GM19035 (cell line): ENCODE data around the gene AP3B1.

ENCODE experiments used
- ATAC-seq: cut with Tn5 transposase; IDR thresholded peaks from one replicate; pipeline ENCODE4 v1.9.1; 2021; ENCODE audit not compliant: unreplicated experiment

AP3B1 gene

GRCh38 chr5:78294248-78295034 lies at the start of gene AP3B1:
AP3B1 (minus strand) TSS chr5:78294698; CDS start chr5:78294579, 119 bp downstream.
- peak; percentile 91 for ATAC-seq

DNA sequence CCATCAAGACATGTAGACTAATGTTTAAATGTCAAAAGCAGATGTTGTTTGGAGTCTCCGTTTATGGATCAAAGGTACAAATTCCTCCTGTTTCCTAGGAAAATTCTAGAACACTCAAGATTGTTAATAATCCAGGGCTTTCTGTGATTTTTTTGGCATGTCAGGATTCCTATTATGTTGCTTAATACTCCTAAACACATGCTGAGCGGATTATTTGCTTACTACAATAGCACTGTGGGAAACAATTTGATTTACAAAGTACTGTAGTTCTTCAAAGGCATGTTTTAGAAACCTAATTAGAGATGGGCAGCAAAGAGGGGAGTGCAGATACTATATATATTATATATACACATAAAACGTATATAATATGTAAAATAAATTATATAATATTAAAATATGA lies 46.9 kb upstream of the AP3B1 start:
- no peak for ATAC-seq

DNA sequence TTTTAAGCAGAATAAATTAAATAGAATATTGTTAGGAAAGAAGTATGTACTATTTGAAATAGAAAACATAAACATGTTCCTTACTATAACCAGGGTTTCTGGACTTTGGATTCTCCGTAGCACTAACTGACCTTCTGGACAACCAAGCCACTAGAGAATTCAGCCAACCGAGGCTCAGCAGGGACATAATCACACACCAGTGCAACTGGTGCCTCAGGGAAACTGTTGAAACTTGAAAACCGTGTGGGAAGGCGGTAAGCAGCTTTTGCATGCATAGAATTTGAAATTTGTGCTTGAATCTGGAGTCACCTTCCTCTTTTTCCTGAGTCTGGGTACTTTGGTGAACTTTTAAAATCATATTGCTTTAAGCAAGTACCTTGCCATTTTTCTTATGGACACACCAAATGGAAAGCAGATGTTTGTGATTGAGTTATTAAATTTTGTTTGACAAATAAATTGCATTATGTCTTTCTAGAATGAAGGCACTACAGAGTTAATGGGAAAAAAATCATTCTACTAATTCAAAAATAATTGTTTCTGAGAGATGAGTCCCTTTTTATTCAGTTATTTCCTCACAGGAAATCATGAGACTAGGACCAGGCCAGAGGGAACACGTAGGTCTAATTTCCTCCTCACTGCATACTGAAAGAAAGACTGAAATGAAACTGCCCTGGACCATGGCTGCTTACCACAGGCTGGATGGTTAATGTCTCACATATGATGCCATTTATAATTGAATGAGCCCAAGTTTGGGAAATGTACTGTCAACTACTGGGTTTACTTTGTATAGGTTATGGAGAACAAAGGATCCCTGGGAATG lies 45.3 kb upstream of the AP3B1 start:
- no peak for ATAC-seq

DNA sequence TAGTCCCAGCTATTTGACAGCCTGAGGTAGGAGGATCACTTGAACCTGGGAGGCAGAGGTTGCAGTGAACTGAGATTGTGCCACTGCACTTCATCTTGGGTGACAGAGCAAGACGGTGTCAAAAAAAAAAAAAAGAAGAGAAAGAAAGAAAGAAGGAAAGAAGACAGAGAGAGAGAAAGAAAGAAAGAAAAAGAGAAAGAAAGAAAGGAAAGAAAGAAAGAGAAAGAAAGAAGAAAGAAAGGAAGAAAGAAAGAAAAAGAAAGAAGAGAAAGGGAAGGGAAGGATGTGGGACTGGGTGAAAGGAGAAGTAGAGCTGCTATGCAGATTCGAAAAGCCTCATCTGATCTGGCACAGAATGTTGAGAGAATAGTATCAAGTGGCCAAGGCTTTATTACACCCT lies 42.2 kb upstream of the AP3B1 start:
- ATAC-seq = no peak

- ATAC-seq = no peak
Observed at GRCh38 chr5:78335976-78336375, 41.5 kb upstream of the AP3B1 start.

- ATAC-seq = no peak
Observed at GRCh38 chr5:78334811-78335210, 40.3 kb upstream of the AP3B1 start.

DNA sequence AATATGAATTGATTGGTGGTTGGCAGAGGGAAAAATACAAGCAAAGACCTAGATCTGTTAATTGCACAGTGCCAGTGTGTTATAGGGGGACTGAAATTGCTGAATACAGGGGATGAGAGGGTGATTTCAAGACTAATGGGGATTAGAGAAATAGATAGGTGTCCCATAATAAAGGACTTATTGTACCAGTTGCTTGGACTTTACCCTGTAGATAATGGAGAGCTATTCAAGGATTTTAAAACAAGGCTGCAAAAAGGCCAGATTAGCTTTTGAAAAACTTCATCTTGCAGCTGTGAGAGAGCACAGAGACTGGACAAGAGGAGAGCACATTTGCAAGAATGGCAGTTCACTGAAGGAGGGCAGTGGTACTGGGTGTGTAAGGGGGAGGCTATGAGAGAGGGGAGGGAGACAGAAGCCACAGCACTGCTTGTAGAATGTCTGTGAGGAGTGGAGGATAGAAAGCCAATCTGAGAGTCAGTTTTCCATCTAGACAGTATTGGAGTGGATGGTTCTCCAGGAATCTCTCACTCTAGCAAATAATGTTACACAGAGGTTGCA lies 37.1 kb upstream of the AP3B1 start:
- ATAC-seq = no peak

DNA sequence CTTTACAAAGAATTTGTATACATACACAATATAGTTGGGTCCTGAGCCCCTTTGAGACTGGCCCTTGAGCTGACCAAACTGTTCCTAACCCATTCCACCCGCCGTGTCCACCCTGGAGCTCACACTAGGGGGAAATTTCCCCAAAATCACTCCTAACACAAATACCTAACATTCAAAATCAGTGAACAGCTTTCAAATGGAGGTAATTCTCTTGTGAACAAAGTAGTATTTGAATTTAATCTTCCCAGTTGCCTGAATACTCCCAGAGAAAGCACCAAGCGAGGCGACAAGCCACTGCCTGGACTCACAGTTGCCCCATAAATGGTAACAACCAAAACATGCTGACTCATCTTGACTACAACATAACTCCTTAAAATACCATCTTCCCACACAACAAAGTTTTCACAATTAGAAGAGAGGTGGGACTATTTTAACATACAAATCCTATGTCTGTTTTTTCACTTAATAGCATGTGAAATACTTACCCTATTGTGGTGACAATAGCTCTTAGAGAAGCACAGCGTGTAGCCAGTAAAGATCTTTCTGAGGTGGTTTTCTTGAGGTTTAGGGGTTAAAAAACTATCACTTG lies 34.2 kb upstream of the AP3B1 start:
- no peak for ATAC-seq

GRCh38 chr5:78327761-78328510 lies 33.4 kb upstream of the AP3B1 start:
- ATAC-seq = no peak

DNA sequence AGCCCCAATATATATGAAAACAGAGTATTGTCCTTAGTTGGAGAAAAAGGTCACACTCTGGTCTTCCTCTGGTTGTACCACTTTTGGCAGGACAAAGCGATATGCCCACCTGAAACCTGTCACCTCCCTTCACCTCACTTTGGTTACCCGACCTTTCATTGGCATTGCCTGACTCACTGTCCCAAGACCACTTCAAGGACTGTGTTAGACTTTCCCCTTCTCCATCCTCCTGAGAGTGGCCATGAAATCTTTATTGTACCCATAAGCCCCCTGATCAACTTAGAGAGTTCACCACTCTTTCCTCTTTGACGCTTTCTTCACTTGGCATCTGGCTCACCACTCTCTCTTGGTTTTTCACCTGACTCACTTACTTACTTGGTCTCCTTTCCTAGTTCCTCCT lies 32.4 kb upstream of the AP3B1 start:
- ATAC-seq = no peak

GRCh38 chr5:78323241-78323640 lies 28.7 kb upstream of the AP3B1 start:
- no peak for ATAC-seq

- no peak for ATAC-seq
Observed at GRCh38 chr5:78320401-78320800, 25.9 kb upstream of the AP3B1 start.

- ATAC-seq = no peak
Observed at GRCh38 chr5:78318337-78318736, 23.8 kb upstream of the AP3B1 start.

DNA sequence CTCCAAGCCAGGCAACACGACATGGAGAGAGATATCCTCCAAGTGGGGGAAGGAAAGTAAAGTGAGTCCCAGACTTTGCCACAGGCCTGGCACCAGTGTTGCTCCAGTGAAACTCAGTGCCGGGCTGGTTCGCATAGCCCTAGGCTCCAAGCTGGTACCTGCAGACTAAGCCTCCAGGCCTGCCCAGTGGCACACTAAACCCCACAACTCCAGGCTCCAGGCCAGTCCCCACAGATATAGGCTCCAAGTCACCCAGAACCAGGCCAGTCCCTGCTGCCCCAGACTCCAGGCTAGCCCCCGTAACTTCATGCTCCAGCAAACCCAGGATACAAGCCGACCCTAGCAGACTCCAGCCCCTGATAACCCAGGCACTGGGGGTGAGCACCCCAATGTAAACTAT lies 23.0 kb upstream of the AP3B1 start:
- ATAC-seq = no peak

GRCh38 chr5:78308703-78309102 lies 14.2 kb upstream of the AP3B1 start:
- no peak for ATAC-seq

DNA sequence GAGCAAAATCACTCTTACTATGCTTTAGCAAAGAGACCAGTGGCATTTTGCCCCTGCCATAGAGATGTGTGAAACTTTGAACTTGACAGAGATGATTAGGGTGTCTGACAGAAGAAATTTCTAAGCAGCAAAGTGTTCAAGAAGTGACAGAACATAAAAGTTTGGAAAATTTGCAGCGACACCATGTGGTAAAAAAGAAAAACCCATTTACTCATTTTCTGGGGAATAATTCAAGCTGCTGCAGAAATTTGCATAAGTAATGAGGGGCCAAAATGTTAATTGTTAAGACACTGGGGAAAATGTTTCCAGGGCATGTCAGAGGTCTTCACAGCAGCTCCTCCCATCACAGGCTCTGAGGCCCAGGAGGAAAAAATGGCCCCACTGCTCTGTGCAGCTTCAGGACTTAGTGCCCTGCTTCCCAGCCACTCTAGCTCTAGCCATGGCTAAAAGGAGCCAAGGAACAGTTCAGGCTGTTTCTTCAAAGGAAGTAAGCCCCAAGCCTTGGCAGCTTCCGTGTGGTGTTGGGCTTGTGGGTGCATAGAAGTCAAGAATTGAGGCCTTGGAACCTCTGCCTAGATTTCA lies 6.1 kb upstream of the AP3B1 start:
- no peak for ATAC-seq

DNA sequence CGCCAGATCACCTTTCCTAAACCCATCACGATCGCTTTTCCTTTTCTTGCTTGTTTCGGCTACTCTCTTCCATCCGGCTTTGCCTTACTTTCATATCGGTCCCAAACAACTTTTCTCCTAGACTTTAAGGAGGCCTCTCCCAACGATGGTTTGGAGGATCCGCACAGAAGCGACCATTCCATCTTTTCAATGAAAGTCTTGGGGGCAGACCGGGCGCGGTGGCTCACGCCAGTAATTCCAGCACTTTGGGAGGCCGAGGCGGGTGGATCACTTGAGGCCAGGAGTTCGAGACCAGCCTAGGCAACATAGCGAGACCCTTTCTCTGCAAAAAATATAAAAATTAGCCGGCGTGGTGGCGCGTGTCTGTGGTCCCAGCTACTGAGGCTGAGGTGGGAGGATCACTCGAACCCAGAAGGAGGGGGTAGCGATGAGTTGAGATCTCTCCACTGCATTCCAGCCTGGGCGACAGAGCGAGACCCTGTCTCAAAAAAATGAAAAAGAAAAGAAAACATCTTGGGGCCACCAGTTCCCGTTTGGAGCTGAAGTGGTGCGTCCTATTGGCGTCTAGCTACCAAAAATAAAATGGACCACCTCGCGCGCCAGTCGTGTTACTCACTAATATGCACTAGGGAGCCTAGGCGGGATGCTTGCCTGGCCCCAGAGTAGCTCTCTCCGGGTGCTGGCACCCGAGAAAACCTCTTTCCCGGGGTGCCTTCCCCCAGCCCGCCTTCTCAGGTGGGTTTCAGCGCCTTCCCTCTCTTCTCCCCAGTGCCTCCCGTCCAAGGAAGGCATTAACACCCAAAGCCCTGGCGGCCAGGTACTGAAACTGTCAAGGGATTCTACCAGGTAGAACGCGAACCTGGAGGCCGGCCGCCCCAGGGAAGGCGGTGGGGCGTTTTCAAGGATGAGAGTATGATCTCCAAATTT lies 800 bp upstream of the AP3B1 start:
- ATAC-seq = peak; percentile 34

DNA sequence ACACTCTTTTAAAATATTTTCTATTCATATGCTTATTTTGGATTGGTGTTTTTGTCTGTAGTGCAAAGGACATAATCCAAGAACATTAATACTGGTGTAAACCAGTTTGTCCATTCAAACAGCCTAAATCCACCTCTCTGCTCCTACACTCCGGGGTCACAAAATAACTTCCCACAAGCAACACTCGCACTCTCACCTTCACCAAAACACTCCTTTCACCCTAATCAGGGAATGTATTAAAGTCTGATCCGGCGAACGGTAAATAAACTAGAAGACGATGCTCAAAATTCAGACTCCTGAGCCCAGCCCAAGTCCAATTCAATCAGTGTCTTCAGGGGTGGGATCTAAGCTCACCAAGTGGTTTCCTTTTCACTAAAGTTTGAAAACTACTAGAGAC lies 649 bp downstream of the AP3B1 start:
- ATAC-seq = no peak

DNA sequence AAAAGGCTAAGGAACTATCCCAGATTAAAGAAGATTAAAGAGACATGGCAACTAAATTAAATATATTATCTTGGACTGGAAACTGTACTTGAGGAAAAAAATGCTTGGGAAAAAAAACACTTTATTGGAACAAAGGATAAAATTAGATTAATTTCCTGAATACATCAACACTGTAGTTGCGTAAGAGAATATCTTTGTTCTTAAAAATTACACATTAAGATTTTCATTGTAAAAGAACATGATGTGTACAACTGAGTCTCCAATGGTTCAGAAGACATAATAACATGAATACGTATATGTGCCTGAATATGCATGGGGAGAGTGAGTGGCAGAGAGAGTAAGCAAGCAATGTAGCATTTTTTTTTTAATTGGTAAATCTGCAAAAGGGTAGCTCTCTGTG lies 2.8 kb downstream of the AP3B1 start:
- no peak for ATAC-seq

DNA sequence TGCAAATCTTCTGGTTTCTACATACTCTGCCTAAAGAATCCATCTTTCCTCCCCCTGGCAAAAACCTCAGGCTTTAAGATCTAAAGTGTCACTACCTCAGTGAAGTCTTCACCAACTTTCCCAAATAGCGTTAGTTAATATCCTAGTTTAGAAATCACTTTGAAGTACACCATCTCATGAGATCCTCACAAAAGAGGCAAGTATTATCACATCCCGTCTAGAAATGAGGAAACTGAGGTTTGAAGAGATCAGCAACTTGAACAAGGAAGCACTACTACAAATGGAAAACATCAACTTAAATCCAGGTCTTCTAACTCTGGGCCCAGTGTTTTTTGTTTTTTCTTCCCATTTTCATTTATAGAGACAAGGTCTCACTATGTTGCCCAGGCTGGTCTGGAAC lies 4.6 kb downstream of the AP3B1 start:
- no peak for ATAC-seq
